ENCODE results near the gene TEF.

DNA sequence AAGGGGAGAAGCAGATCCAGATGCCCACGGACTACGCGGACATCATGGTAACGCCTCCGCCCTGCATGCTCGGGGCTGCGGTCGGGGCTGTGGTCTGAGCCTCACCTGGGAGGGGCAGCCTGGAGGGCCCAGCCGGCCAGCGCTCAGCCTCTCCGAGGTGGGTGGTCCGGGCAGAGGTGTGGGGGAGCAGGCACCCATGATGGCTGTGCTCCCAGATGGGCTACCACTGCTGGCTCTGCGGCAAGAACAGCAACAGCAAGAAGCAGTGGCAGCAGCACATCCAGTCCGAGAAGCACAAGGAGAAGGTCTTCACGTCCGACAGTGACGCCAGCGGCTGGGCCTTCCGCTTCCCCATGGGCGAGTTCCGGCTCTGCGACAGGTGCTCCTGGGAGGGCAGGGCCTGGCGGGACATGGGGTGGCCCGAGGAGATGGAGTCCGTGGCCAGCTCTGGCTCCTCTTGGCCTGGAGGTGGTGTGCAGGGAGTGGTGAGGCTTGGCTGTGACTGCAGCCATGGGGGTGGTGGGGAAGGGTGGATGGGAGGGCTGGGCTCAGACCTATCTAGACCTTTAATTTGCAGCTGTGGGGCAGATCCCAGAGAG is 25.2 kb upstream of the TEF start:
- TF ChIP-seq, protein P1, sequence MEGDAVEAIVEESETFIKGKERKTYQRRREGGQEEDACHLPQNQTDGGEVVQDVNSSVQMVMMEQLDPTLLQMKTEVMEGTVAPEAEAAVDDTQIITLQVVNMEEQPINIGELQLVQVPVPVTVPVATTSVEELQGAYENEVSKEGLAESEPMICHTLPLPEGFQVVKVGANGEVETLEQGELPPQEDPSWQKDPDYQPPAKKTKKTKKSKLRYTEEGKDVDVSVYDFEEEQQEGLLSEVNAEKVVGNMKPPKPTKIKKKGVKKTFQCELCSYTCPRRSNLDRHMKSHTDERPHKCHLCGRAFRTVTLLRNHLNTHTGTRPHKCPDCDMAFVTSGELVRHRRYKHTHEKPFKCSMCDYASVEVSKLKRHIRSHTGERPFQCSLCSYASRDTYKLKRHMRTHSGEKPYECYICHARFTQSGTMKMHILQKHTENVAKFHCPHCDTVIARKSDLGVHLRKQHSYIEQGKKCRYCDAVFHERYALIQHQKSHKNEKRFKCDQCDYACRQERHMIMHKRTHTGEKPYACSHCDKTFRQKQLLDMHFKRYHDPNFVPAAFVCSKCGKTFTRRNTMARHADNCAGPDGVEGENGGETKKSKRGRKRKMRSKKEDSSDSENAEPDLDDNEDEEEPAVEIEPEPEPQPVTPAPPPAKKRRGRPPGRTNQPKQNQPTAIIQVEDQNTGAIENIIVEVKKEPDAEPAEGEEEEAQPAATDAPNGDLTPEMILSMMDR (IDR thresholded peaks at IDR 0.05; ENCODE audit: insufficient read depth, low read length, poor library complexity, severe bottlenecking): no peak
- TF ChIP-seq EZH2phosphoT487 (conservative IDR thresholded peaks at IDR 0.05; ENCODE audit: low read length): no peak

Data from SU-DHL-6 (cell line).